Activated gamma-delta T cell (primary cell): ENCODE measurements around the gene P2RX3.
"Not testable (repeated sequence)": the region's sequence is repeated elsewhere in the genome, so short reads cannot be mapped to it uniquely, and the experiment has no call there.

Experiments
- DNase-seq: peaks from one replicate; lab custom pipeline; 2025; lab: John Stamatoyannopoulos, UW
- total RNA-seq, 2 donors: gene quantifications; one replicate each; lab custom pipeline; 2026; lab: John Stamatoyannopoulos, UW

P2RX3 gene
- 0 to 0.09 reads per million in 2 donors for total RNA-seq

- DNase-seq = no peak
These were observed at the start of gene P2RX3 for GRCh38 chr11:57338142-57338541. Gene P2RX3 (plus strand): TSS chr11:57338352. CDS start chr11:57338551, 199 bp downstream.

DNA sequence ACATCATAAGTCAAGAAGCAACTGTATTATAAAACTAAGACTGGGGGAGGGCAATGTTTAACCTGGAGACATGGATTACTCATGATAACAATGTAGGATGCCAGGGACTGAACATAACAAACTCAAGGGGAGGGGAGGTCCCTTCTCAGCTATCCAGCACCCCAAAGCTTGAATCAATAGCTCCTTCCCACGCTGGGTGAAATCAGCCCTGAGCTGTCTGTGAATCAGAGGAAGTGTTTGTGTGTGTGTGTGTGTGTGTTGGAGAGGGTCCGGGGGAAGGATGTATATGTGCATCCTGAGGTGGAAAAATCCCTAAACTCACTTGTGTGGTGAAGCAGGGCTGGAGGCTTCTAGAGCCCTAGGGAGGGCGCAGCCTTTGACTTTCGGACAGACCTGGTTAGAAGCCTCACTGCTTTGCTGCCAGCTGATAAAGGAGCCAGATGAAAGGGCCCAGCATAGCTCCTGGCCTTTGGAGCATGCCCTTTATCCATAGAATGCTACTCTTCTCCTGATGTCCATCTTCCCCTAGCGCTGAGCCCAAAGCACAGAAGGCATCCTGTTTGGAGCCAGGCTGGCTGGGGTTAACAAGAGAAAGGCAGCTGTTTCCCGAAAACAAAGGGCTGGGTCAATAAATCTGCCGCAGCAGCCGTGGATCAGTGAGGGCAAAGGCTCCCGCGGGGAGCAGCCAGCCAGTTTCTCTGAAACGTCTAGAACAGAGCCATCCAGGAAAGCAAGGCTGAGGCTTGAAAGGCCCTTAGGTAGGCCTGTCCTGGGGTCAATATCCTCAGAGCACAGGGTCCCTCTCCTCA is 49.2 kb upstream of the P2RX3 start:
- no peak for DNase-seq

DNA sequence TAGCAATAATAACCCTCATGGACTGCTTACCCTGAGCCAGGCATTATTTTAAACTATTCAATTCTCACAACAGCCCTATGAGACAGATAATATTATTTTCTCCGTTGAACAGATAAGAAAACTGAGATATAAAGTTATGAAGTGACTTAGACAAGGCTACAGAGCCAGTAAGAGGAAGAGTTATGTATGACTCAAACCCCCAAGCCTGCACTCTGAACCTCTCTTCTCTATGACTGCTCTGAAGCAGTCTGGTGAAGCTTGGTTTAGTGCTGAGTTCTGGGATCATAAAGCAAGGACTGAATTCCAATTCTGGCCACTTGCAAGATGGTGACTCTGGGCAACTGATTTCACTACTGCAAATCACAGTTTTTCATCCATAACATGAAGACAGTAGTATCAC is 47.9 kb upstream of the P2RX3 start:
- DNase-seq = no peak

GRCh38 chr11:57294225-57295131 is 43.7 kb upstream of the P2RX3 start:
- no peak for DNase-seq

DNA sequence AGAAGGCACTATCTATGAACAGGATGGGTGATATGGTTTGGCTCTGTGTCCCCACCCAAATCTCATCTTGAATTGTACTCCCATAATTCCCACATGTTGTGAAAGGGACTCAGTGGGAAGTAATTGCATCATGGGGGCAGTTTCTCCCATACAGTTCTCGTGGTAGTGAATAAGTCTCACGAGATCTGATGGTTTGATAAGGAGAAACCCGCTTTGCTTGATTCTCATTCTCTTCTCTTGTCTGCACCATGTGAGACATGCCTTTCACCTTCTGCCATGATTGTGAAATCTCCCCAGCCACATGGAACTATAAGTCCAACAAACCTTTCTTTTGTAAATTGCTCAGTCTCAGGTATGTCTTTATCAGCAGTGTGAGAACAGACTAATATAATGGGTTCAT is 41.9 kb upstream of the P2RX3 start:
- DNase-seq = not testable (repeated sequence)

DNA sequence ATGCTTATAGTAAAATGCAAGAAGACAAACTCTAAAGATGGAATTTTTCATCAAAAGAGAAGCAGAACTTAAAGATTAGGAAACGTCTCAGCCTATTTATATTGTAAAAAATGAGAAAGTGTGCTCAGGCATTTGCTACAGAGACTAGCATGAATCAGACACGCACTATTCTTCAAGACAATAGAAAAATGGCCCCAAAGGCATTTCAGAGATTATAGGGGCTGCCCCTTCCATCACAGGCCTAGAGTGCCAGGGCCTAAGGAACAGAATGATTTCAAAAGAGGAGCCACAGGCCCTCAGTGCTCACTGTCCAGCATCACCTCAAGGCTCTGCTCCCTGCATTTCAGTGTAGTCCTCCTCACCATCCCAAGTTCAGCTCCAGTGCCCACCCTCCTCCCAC is 40.9 kb upstream of the P2RX3 start:
- DNase-seq = no peak

DNA sequence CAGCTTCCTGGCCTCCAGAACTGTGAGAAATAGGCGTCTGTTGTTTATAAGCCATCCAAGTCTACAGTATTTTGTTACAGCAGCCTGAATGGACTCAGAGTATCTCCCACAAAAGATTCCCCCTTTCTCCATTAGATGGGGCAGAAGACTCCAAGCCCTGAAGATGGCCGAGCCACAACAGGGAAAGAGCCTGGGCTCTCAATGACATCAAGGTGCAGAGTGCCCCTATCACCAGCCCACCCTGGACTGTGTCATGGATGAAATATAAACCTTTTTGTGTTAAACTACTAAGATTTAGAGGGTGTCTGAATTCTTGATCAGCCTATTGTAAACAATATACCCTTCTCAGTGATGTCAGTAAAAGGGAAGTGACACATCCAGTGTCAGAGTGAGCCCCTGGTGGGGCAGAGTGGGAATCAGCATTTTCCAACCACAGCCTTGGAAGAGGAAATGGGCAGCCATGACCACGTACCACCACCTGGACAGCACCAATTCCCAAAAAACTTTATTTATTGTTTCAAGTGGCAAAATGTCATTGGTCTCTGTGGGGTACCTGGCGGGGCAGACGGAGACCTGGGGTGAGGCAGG is 38.9 kb upstream of the P2RX3 start:
- no peak for DNase-seq

DNA sequence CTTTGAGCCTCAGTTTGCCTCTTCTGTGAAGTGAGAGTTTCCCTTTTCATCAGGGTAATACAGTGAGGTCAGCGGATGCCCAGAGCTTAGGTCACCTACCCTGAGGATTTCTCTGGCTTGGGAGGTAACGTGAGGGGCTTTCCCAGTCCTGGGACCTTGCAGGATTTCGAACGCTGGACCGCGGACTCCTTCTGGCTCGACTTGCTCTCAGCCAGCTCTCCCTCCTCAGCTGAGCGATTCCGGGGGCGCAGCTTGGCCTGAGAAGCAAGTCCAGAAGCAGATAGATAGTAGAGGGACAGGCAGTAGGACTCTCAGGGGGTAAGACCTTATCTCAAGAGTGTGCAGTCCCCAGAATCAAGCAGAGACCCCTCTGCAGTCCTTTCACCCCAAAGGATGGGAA is 37.4 kb upstream of the P2RX3 start:
- no peak for DNase-seq

GRCh38 chr11:57301711-57302423 is 36.3 kb upstream of the P2RX3 start:
- no peak for DNase-seq

DNA sequence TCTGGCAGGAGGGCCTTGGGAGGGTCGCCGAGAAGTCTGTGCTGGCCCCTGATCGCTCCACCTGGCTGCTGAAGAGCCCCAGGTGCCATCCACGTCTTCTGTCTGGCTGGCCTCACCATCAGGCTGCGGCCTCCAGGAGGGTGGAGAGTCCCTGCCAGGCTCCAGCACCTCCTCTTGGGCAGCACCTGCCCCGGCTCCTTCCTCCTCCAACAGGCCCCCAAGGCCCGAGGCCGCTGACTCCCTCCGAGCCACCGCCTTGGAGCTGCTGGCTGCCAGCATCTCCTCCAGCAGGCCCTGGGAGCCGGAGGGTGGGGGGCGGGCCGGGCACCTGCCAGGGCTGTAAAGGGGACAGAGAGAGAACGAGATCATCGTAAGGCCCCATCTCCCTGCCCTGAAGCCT is 35.7 kb upstream of the P2RX3 start:
- DNase-seq = no peak

DNA sequence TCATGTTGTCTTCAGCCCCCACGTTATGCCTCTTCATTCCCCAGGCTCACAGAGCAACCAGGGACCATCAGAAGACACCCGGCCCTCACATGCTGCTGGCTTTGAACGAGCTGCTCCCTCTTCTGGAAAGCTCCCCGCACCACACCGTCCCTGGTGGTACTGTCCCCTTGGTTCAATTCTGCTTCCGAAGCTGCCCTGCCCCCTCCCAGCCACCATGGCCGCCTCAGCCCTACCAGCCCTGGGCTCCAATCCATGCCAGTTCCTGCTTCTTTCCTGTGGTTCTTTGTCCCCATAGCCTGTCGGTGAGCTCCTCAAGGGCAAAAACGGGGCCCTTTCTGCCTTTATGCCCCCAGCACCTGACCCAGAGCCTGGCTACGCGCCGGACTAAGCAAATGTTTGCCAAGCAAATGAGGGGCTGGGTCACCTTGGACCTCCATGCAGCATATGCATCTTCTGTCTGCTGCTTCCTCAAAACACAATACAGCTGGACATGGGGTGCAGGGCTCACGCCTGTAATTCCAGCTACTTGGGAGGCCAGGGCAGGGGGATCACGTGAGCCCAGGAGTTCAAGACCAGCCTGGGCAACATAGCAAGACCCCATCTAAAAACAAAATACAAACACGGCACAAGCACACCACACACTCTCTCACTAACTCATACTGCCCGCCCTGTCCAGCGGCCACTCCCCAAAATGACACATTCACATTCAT is 34.7 kb upstream of the P2RX3 start:
- no peak for DNase-seq

GRCh38 chr11:57303990-57304579 is 34.1 kb upstream of the P2RX3 start:
- no peak for DNase-seq

DNA sequence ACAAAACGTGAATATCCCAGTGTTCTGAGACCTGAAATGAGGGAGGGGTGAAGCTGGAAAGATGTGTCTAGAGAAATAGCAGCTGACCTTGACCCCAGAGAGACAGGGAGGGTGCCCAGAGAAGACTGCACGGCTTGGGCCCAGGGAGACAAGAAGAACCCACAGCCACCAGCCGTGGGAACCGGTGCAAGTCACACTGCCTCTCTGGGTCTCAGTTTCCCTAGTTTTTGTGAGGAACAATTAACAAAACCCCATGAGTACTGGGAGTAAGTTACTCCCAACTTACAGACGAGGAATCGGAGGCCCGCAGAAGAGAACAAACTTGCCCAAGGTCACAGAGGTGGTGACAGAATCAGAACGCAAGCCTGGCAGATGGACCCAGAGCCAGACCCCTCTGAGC is 32.6 kb upstream of the P2RX3 start:
- DNase-seq = no peak

- DNase-seq = no peak
These were observed 31.8 kb upstream of the P2RX3 start for GRCh38 chr11:57306161-57306876.

GRCh38 chr11:57306940-57307565 is 31.1 kb upstream of the P2RX3 start:
- no peak for DNase-seq

- no peak for DNase-seq
These were observed 30.4 kb upstream of the P2RX3 start for GRCh38 chr11:57307666-57308270.

GRCh38 chr11:57308426-57309060 is 29.6 kb upstream of the P2RX3 start:
- no peak for DNase-seq
